WTC11 (cell line): ENCODE data around the gene FAM167B. TPM values are rescaled to one million over a fixed set of nuclear protein-coding genes. Genes with fewer than 3 reads are reported as not detected.

Experiments used
- ARID4B ChIP-seq: sonication (generic); formaldehyde crosslinking; IDR thresholded peaks from 2 replicates; pipeline ENCODE4 v1.8.0; 2023; ENCODE audit warnings: missing genetic modification reagents, mild to moderate bottlenecking, borderline replicate concordance
- ATF1 ChIP-seq: sonication (generic); formaldehyde crosslinking; IDR thresholded peaks from 2 replicates; pipeline ENCODE4 v1.8.1; 2023; ENCODE audit warnings: mild to moderate bottlenecking, moderate library complexity, missing genetic modification reagents
- EMX1 ChIP-seq: fragments of 250-450 bp; sonication (Bioruptor Pico); IDR thresholded peaks from 2 replicates; pipeline ENCODE4 v1.8.0; 2021; ENCODE audit warnings: mild to moderate bottlenecking
- ETV6 ChIP-seq: sonication (generic); formaldehyde crosslinking; IDR thresholded peaks from 2 replicates; pipeline ENCODE4 v1.8.1; 2022; ENCODE audit warnings: mild to moderate bottlenecking, missing genetic modification reagents
- GABPB1 ChIP-seq: sonication (generic); formaldehyde crosslinking; IDR thresholded peaks from 2 replicates; pipeline ENCODE4 v1.8.1; 2023; ENCODE audit warnings: mild to moderate bottlenecking, missing genetic modification reagents
- GTF2I ChIP-seq: fragments of 250-450 bp; sonication (Bioruptor Pico); conservative IDR thresholded peaks from 2 replicates; pipeline ENCODE4 v1.4.0; 2021; ENCODE audit warnings: mild to moderate bottlenecking
- HMGA2 ChIP-seq: fragments of 250-450 bp; sonication (Bioruptor Pico); IDR thresholded peaks from 2 replicates; pipeline ENCODE4 v1.4.0; 2021; ENCODE audit warnings: mild to moderate bottlenecking, moderate library complexity
- IRF2 ChIP-seq: sonication (generic); formaldehyde crosslinking; IDR thresholded peaks from 2 replicates; pipeline ENCODE4 v1.8.0; 2022; ENCODE audit warnings: low read depth, missing genetic modification reagents, borderline replicate concordance
- JAZF1 ChIP-seq: fragments of 250-450 bp; sonication (Bioruptor Pico); IDR thresholded peaks from 2 replicates; pipeline ENCODE4 v1.9.0; 2021; ENCODE audit warnings: moderate library complexity, mild to moderate bottlenecking, inconsistent platforms
- MXD4 ChIP-seq: fragments of 250-450 bp; sonication (Bioruptor Pico); IDR thresholded peaks from 2 replicates; pipeline ENCODE4 v1.8.0; 2021; ENCODE audit warnings: mild to moderate bottlenecking, moderate library complexity, borderline replicate concordance
- NFE2L1 ChIP-seq: sonication (generic); formaldehyde crosslinking; IDR thresholded peaks from 2 replicates; pipeline ENCODE4 v1.8.1; 2023; ENCODE audit warnings: missing genetic modification reagents
- NR1H2 ChIP-seq: sonication (generic); formaldehyde crosslinking; IDR thresholded peaks from 2 replicates; pipeline ENCODE4 v1.9.0; 2021; ENCODE audit warnings: mild to moderate bottlenecking, moderate library complexity, missing genetic modification reagents
- NR2C2 ChIP-seq: sonication (generic); formaldehyde crosslinking; IDR thresholded peaks from 2 replicates; pipeline ENCODE4 v1.8.0; 2022; ENCODE audit warnings: mild to moderate bottlenecking, missing genetic modification reagents
- RORB ChIP-seq: fragments of 250-450 bp; sonication (Bioruptor Pico); IDR thresholded peaks from 2 replicates; pipeline ENCODE4 v1.9.0; 2021; ENCODE audit warnings: mild to moderate bottlenecking
- ZNF317 ChIP-seq: sonication (generic); formaldehyde crosslinking; IDR thresholded peaks from 2 replicates; pipeline ENCODE4 v1.8.1; 2023; ENCODE audit warnings: low read depth, mild to moderate bottlenecking, moderate library complexity, missing genetic modification reagents, borderline replicate concordance
- total RNA-seq: library from RNA; stranded (reverse); gene quantifications from 3 replicates; pipeline ENCODE4 v1.2.3, GENCODE V29; 2021
- TF ChIP-seq, protein P1 (sequence below): sonication (generic); formaldehyde crosslinking; IDR thresholded peaks from 2 replicates; pipeline ENCODE4 v1.8.1; 2023; ENCODE audit warnings: mild to moderate bottlenecking, missing genetic modification reagents
- TF ChIP-seq, protein P2 (sequence below): fragments of 200-600 bp; IDR thresholded peaks from 2 replicates; pipeline ENCODE4 v1.8.0; 2022; ENCODE audit warnings: antibody characterized with exemption
- TF ChIP-seq, protein P3 (sequence below): fragments of 250-450 bp; sonication (Bioruptor Pico); IDR thresholded peaks from 2 replicates; pipeline ENCODE4 v1.9.0; 2021; ENCODE audit warnings: moderate library complexity, mild to moderate bottlenecking, inconsistent platforms, borderline replicate concordance
- TF ChIP-seq, protein P4 (sequence below): sonication (generic); formaldehyde crosslinking; conservative IDR thresholded peaks from 2 replicates; pipeline ENCODE4 v1.8.1; 2022; ENCODE audit warnings: mild to moderate bottlenecking, missing genetic modification reagents
- TF ChIP-seq, protein P5 (sequence below): sonication (generic); formaldehyde crosslinking; IDR thresholded peaks from 2 replicates; pipeline ENCODE4 v1.8.1; 2023; ENCODE audit warnings: mild to moderate bottlenecking, missing genetic modification reagents, borderline replicate concordance
- TF ChIP-seq, protein P6 (sequence below): fragments of 250-450 bp; sonication (Bioruptor Pico); IDR thresholded peaks from 2 replicates; pipeline ENCODE4 v1.9.0; 2021; ENCODE audit warnings: mild to moderate bottlenecking

The FAM167B gene
- total RNA-seq, 1 experiment from 2014 or later, result 5.4 TPM

DNA sequence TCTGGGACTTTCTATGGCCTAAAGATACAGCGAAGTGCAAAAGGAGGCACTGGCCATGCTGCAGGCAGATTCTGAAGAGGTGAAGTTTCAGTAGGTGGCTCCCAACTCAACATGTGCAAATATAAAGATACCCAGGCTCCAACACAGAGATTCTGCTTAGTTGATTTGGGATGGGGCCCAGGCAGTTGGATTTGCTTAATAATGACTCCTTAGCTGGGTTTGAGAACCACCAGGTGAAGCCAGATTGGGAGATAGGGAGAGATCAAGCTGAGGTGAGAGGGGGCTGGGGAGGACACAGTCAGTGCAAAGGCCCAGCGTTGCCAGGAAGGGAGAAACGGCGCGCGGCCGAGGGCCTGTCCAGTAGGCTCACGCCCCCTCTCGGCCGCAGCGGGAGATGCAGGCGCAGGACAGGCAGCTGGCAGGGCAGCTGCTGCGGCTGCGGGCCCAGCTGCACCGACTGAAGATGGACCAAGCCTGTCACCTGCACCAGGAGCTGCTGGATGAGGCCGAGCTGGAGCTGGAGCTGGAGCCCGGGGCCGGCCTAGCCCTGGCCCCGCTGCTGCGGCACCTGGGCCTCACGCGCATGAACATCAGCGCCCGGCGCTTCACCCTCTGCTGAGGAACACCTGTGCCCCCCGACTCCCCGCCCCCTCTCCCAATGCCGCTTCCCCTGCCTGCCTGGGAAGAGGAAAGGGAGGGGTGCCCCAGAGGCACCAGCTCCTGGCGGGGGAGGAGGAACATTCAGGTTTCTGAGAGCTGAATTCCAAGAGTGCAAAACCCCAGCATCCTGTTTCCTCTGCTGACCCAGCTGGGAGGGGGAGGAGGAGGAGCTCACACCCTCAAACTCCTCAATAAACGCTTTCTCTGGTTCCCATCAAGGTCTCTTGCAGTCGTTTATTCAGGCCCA, 1.2 kb downstream of the FAM167B start (continued):
- TF ChIP-seq, protein P1, sequence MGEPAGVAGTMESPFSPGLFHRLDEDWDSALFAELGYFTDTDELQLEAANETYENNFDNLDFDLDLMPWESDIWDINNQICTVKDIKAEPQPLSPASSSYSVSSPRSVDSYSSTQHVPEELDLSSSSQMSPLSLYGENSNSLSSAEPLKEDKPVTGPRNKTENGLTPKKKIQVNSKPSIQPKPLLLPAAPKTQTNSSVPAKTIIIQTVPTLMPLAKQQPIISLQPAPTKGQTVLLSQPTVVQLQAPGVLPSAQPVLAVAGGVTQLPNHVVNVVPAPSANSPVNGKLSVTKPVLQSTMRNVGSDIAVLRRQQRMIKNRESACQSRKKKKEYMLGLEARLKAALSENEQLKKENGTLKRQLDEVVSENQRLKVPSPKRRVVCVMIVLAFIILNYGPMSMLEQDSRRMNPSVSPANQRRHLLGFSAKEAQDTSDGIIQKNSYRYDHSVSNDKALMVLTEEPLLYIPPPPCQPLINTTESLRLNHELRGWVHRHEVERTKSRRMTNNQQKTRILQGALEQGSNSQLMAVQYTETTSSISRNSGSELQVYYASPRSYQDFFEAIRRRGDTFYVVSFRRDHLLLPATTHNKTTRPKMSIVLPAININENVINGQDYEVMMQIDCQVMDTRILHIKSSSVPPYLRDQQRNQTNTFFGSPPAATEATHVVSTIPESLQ, result no peak
- peak; percentile 96 for TF ChIP-seq GTF2I (CRISPR knock-in tag)
- TF ChIP-seq, protein P2, sequence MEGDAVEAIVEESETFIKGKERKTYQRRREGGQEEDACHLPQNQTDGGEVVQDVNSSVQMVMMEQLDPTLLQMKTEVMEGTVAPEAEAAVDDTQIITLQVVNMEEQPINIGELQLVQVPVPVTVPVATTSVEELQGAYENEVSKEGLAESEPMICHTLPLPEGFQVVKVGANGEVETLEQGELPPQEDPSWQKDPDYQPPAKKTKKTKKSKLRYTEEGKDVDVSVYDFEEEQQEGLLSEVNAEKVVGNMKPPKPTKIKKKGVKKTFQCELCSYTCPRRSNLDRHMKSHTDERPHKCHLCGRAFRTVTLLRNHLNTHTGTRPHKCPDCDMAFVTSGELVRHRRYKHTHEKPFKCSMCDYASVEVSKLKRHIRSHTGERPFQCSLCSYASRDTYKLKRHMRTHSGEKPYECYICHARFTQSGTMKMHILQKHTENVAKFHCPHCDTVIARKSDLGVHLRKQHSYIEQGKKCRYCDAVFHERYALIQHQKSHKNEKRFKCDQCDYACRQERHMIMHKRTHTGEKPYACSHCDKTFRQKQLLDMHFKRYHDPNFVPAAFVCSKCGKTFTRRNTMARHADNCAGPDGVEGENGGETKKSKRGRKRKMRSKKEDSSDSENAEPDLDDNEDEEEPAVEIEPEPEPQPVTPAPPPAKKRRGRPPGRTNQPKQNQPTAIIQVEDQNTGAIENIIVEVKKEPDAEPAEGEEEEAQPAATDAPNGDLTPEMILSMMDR, result peak; percentile 95
- TF ChIP-seq, protein P3, sequence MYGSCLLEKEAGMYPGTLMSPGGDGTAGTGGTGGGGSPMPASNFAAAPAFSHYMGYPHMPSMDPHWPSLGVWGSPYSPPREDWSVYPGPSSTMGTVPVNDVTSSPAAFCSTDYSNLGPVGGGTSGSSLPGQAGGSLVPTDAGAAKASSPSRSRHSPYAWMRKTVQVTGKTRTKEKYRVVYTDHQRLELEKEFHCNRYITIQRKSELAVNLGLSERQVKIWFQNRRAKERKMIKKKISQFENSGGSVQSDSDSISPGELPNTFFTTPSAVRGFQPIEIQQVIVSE (CRISPR knock-in tag), result no peak
- 0 out of 2 replicates have a peak, but pooled peaks have one; percentile 50 for TF ChIP-seq ARID4B
- TF ChIP-seq HMGA2 (CRISPR knock-in tag), result no peak
- TF ChIP-seq RORB (CRISPR knock-in tag), result no peak
- TF ChIP-seq, protein P4, sequence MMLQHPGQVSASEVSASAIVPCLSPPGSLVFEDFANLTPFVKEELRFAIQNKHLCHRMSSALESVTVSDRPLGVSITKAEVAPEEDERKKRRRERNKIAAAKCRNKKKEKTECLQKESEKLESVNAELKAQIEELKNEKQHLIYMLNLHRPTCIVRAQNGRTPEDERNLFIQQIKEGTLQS (CRISPR knock-in tag), result no peak
- TF ChIP-seq MXD4 (CRISPR knock-in tag), result no peak; the same call in 1 of the 2 replicates
- no peak for TF ChIP-seq GABPB1
- TF ChIP-seq, protein P5, sequence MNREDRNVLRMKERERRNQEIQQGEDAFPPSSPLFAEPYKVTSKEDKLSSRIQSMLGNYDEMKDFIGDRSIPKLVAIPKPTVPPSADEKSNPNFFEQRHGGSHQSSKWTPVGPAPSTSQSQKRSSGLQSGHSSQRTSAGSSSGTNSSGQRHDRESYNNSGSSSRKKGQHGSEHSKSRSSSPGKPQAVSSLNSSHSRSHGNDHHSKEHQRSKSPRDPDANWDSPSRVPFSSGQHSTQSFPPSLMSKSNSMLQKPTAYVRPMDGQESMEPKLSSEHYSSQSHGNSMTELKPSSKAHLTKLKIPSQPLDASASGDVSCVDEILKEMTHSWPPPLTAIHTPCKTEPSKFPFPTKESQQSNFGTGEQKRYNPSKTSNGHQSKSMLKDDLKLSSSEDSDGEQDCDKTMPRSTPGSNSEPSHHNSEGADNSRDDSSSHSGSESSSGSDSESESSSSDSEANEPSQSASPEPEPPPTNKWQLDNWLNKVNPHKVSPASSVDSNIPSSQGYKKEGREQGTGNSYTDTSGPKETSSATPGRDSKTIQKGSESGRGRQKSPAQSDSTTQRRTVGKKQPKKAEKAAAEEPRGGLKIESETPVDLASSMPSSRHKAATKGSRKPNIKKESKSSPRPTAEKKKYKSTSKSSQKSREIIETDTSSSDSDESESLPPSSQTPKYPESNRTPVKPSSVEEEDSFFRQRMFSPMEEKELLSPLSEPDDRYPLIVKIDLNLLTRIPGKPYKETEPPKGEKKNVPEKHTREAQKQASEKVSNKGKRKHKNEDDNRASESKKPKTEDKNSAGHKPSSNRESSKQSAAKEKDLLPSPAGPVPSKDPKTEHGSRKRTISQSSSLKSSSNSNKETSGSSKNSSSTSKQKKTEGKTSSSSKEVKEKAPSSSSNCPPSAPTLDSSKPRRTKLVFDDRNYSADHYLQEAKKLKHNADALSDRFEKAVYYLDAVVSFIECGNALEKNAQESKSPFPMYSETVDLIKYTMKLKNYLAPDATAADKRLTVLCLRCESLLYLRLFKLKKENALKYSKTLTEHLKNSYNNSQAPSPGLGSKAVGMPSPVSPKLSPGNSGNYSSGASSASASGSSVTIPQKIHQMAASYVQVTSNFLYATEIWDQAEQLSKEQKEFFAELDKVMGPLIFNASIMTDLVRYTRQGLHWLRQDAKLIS (CRISPR knock-in tag), result no peak
- TF ChIP-seq NFE2L1 (CRISPR knock-in tag), result 0 out of 2 replicates have a peak, but pooled peaks have one; percentile 62
- no peak for TF ChIP-seq NR2C2 (CRISPR knock-in tag)
- TF ChIP-seq NR1H2 (CRISPR knock-in tag), result no peak
- TF ChIP-seq ETV6 (CRISPR knock-in tag), result peak; percentile 52; the same call in 1 of the 2 replicates
- TF ChIP-seq ZNF317, result no peak
- TF ChIP-seq, protein P6, sequence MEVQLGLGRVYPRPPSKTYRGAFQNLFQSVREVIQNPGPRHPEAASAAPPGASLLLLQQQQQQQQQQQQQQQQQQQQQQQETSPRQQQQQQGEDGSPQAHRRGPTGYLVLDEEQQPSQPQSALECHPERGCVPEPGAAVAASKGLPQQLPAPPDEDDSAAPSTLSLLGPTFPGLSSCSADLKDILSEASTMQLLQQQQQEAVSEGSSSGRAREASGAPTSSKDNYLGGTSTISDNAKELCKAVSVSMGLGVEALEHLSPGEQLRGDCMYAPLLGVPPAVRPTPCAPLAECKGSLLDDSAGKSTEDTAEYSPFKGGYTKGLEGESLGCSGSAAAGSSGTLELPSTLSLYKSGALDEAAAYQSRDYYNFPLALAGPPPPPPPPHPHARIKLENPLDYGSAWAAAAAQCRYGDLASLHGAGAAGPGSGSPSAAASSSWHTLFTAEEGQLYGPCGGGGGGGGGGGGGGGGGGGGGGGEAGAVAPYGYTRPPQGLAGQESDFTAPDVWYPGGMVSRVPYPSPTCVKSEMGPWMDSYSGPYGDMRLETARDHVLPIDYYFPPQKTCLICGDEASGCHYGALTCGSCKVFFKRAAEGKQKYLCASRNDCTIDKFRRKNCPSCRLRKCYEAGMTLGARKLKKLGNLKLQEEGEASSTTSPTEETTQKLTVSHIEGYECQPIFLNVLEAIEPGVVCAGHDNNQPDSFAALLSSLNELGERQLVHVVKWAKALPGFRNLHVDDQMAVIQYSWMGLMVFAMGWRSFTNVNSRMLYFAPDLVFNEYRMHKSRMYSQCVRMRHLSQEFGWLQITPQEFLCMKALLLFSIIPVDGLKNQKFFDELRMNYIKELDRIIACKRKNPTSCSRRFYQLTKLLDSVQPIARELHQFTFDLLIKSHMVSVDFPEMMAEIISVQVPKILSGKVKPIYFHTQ (CRISPR knock-in tag), result no peak
- TF ChIP-seq JAZF1 (CRISPR knock-in tag), result no peak
- no peak for TF ChIP-seq EMX1 (CRISPR knock-in tag)
- TF ChIP-seq ATF1 (CRISPR knock-in tag), result no peak
- no peak for TF ChIP-seq IRF2 (CRISPR knock-in tag)
